Measurements from ENCODE around the gene SIRPD.
A peak's percentile ranks its signal among the peaks of the same experiment; 100 is the strongest.
"Not testable (repeated sequence)": the region's sequence is repeated elsewhere in the genome, so short reads cannot be mapped to it uniquely, and the experiment has no call there.

The SIRPD gene

GRCh38 chr20:1577906-1578305 is 20.4 kb upstream of the SIRPD start:
- no peak for DNase-seq (ENCODE audit: low read depth)
- H3K4me3 ChIP-seq (ENCODE audit: low read length), result no peak overlapping the region
- TF ChIP-seq CTCF (conservative IDR thresholded peaks at IDR 0.05; ENCODE audit: low read length), result no peak

GRCh38 chr20:1577313-1577712 is 19.8 kb upstream of the SIRPD start:
- H3K4me3 ChIP-seq (ENCODE audit: low read length); DNase-seq (ENCODE audit: low read depth): not testable (repeated sequence)

- no peak overlapping the region for H3K4me3 ChIP-seq (ENCODE audit: low read length)
- DNase-seq (ENCODE audit: low read depth), result no peak
- no peak for TF ChIP-seq CTCF (conservative IDR thresholded peaks at IDR 0.05; ENCODE audit: low read length)
These were observed 19.1 kb upstream of the SIRPD start for GRCh38 chr20:1576641-1577040.

GRCh38 chr20:1576003-1576402 is 18.5 kb upstream of the SIRPD start:
- not testable (repeated sequence) for DNase-seq (ENCODE audit: low read depth); H3K4me3 ChIP-seq (ENCODE audit: low read length)

- H3K4me3 ChIP-seq (ENCODE audit: low read length); DNase-seq (ENCODE audit: low read depth): not testable (repeated sequence)
These were observed 14.1 kb upstream of the SIRPD start for GRCh38 chr20:1571583-1571982.

- no peak overlapping the region for H3K4me3 ChIP-seq (ENCODE audit: low read length)
- peak; percentile 9 for DNase-seq (ENCODE audit: low read depth)
- no peak for TF ChIP-seq CTCF (conservative IDR thresholded peaks at IDR 0.05; ENCODE audit: low read length)
These were observed 11.9 kb upstream of the SIRPD start for GRCh38 chr20:1569415-1569881.

- no peak for TF ChIP-seq CTCF (conservative IDR thresholded peaks at IDR 0.05; ENCODE audit: low read length)
- no peak for DNase-seq (ENCODE audit: low read depth)
- no peak overlapping the region for H3K4me3 ChIP-seq (ENCODE audit: low read length)
These were observed 10.6 kb upstream of the SIRPD start for GRCh38 chr20:1568163-1568490.

GRCh38 chr20:1567392-1568162 is 10.1 kb upstream of the SIRPD start:
- peak; percentile 55 for DNase-seq (ENCODE audit: low read depth)
- no peak overlapping the region for H3K4me3 ChIP-seq (ENCODE audit: low read length)
- TF ChIP-seq CTCF (conservative IDR thresholded peaks at IDR 0.05; ENCODE audit: low read length), result no peak

- DNase-seq (ENCODE audit: low read depth), result no peak
- no peak overlapping the region for H3K4me3 ChIP-seq (ENCODE audit: low read length)
- TF ChIP-seq CTCF (conservative IDR thresholded peaks at IDR 0.05; ENCODE audit: low read length), result no peak
These were observed 9.2 kb upstream of the SIRPD start for GRCh38 chr20:1566701-1567100.
